ENCODE results near the gene C6orf163.

C6orf163 gene

GRCh38 chr6:87376643-87377042 lies 32.0 kb downstream of the C6orf163 start:
- H3K4me1 Mint-ChIP-seq (ENCODE audit: low read depth) = peaks cover 4% of the 10 kb centered on the region
- no peaks in the 10 kb centered on the region for H3K27me3 Mint-ChIP-seq (ENCODE audit: low read depth)
- H3K36me3 Mint-ChIP-seq (ENCODE audit: low read depth) = no peaks in the 10 kb centered on the region
- no peak overlapping the region for H3K4me3 Mint-ChIP-seq
- H3K27ac Mint-ChIP-seq = no peak overlapping the region
- no peaks in the 10 kb centered on the region for H3K9me3 Mint-ChIP-seq

GRCh38 chr6:87378947-87379346 lies 34.3 kb downstream of the C6orf163 start:
- H3K27me3 Mint-ChIP-seq (ENCODE audit: low read depth) = no peaks in the 10 kb centered on the region
- no peak overlapping the region for H3K4me3 Mint-ChIP-seq
- peaks cover 4% of the 10 kb centered on the region for H3K4me1 Mint-ChIP-seq (ENCODE audit: low read depth)
- H3K36me3 Mint-ChIP-seq (ENCODE audit: low read depth) = no peaks in the 10 kb centered on the region
- H3K9me3 Mint-ChIP-seq = no peaks in the 10 kb centered on the region
- H3K27ac Mint-ChIP-seq = peak overlapping the region; percentile 17

- H3K36me3 Mint-ChIP-seq (ENCODE audit: low read depth) = no peaks in the 10 kb centered on the region
- no peak overlapping the region for H3K4me3 Mint-ChIP-seq
- H3K4me1 Mint-ChIP-seq (ENCODE audit: low read depth) = peaks cover 4% of the 10 kb centered on the region
- H3K27ac Mint-ChIP-seq = no peak overlapping the region
- H3K27me3 Mint-ChIP-seq (ENCODE audit: low read depth) = no peaks in the 10 kb centered on the region
- H3K9me3 Mint-ChIP-seq = no peaks in the 10 kb centered on the region
Observed at GRCh38 chr6:87382861-87383260, 38.2 kb downstream of the C6orf163 start.

GRCh38 chr6:87384038-87384437 lies 39.4 kb downstream of the C6orf163 start:
- Mint-ChIP-seq H3K4me1 (ENCODE audit: low read depth) (peaks cover 2% of the 10 kb centered on the region), H3K36me3 (ENCODE audit: low read depth) (no peaks in the 10 kb centered on the region), H3K27me3 (ENCODE audit: low read depth) (no peaks in the 10 kb centered on the region), H3K4me3 (no peak overlapping the region), H3K27ac (no peak overlapping the region), H3K9me3 (no peaks in the 10 kb centered on the region)

- Mint-ChIP-seq H3K27me3 (ENCODE audit: low read depth) (no peaks in the 10 kb centered on the region), H3K36me3 (ENCODE audit: low read depth) (no peaks in the 10 kb centered on the region), H3K27ac (no peak overlapping the region), H3K4me3 (no peak overlapping the region), H3K9me3 (no peaks in the 10 kb centered on the region), H3K4me1 (ENCODE audit: low read depth) (no peaks in the 10 kb centered on the region)
Observed at GRCh38 chr6:87384449-87384848, 39.8 kb downstream of the C6orf163 start.

GRCh38 chr6:87391334-87391733 lies 46.7 kb downstream of the C6orf163 start:
- Mint-ChIP-seq H3K9me3 (no peaks in the 10 kb centered on the region), H3K36me3 (ENCODE audit: low read depth) (no peaks in the 10 kb centered on the region), H3K27me3 (ENCODE audit: low read depth) (no peaks in the 10 kb centered on the region), H3K4me1 (ENCODE audit: low read depth) (no peaks in the 10 kb centered on the region), H3K27ac (no peak overlapping the region), H3K4me3 (no peak overlapping the region)

GRCh38 chr6:87393026-87393622 lies 48.5 kb downstream of the C6orf163 start:
- Mint-ChIP-seq H3K9me3 (no peaks in the 10 kb centered on the region), H3K27me3 (ENCODE audit: low read depth) (no peaks in the 10 kb centered on the region), H3K36me3 (ENCODE audit: low read depth) (no peaks in the 10 kb centered on the region), H3K4me3 (no peak overlapping the region), H3K4me1 (ENCODE audit: low read depth) (no peaks in the 10 kb centered on the region), H3K27ac (no peak overlapping the region)

GRCh38 chr6:87395431-87395830 lies 50.8 kb downstream of the C6orf163 start:
- H3K4me3 Mint-ChIP-seq = no peak overlapping the region
- H3K27ac Mint-ChIP-seq = no peak overlapping the region
- H3K27me3 Mint-ChIP-seq (ENCODE audit: low read depth) = no peaks in the 10 kb centered on the region
- H3K36me3 Mint-ChIP-seq (ENCODE audit: low read depth) = no peaks in the 10 kb centered on the region
- H3K9me3 Mint-ChIP-seq = no peaks in the 10 kb centered on the region
- H3K4me1 Mint-ChIP-seq (ENCODE audit: low read depth) = no peaks in the 10 kb centered on the region

- no peaks in the 10 kb centered on the region for H3K27me3 Mint-ChIP-seq (ENCODE audit: low read depth)
- no peak overlapping the region for H3K27ac Mint-ChIP-seq
- H3K36me3 Mint-ChIP-seq (ENCODE audit: low read depth) = no peaks in the 10 kb centered on the region
- H3K9me3 Mint-ChIP-seq = no peaks in the 10 kb centered on the region
- no peak overlapping the region for H3K4me3 Mint-ChIP-seq
- no peaks in the 10 kb centered on the region for H3K4me1 Mint-ChIP-seq (ENCODE audit: low read depth)
Observed at GRCh38 chr6:87396595-87397392, 52.2 kb downstream of the C6orf163 start.

- no peaks in the 10 kb centered on the region for H3K4me1 Mint-ChIP-seq (ENCODE audit: low read depth)
- no peak overlapping the region for H3K27ac Mint-ChIP-seq
- no peaks in the 10 kb centered on the region for H3K9me3 Mint-ChIP-seq
- H3K36me3 Mint-ChIP-seq (ENCODE audit: low read depth) = no peaks in the 10 kb centered on the region
- H3K4me3 Mint-ChIP-seq = no peak overlapping the region
- H3K27me3 Mint-ChIP-seq (ENCODE audit: low read depth) = no peaks in the 10 kb centered on the region
Observed at GRCh38 chr6:87397656-87398055, 53.0 kb downstream of the C6orf163 start.

GRCh38 chr6:87401832-87402231 lies 57.2 kb downstream of the C6orf163 start:
- no peak overlapping the region for H3K27ac Mint-ChIP-seq
- H3K4me1 Mint-ChIP-seq (ENCODE audit: low read depth) = no peaks in the 10 kb centered on the region
- no peak overlapping the region for H3K4me3 Mint-ChIP-seq
- H3K9me3 Mint-ChIP-seq = no peaks in the 10 kb centered on the region
- H3K36me3 Mint-ChIP-seq (ENCODE audit: low read depth) = no peaks in the 10 kb centered on the region
- H3K27me3 Mint-ChIP-seq (ENCODE audit: low read depth) = peaks cover 20% of the 10 kb centered on the region

GRCh38 chr6:87407561-87407900 lies 62.9 kb downstream of the C6orf163 start:
- Mint-ChIP-seq H3K4me1 (ENCODE audit: low read depth) (peaks cover 7% of the 10 kb centered on the region), H3K4me3 (peak overlapping the region; percentile 87), H3K36me3 (ENCODE audit: low read depth) (no peaks in the 10 kb centered on the region), H3K27ac (peak overlapping the region; percentile 55), H3K27me3 (ENCODE audit: low read depth) (peaks cover 43% of the 10 kb centered on the region), H3K9me3 (no peaks in the 10 kb centered on the region)

- Mint-ChIP-seq H3K9me3 (no peaks in the 10 kb centered on the region), H3K4me1 (ENCODE audit: low read depth) (peaks cover 7% of the 10 kb centered on the region), H3K4me3 (peak within 1 kb of the TSS; percentile 87), H3K36me3 (ENCODE audit: low read depth) (no peaks in the 10 kb centered on the region), H3K27ac (peak within 1 kb of the TSS; percentile 55), H3K27me3 (ENCODE audit: low read depth) (peaks cover 43% of the 10 kb centered on the region)
Observed at GRCh38 chr6:87407901-87408720, 63.5 kb downstream of the C6orf163 start, which contains the start of gene CFAP206. CFAP206 (plus strand) TSS chr6:87407972; CDS start chr6:87409840, 1,868 bp downstream.

GRCh38 chr6:87408721-87409155 lies 64.1 kb downstream of the C6orf163 start:
- Mint-ChIP-seq H3K27me3 (ENCODE audit: low read depth) (peaks cover 42% of the 10 kb centered on the region), H3K4me3 (peak overlapping the region; percentile 87), H3K36me3 (ENCODE audit: low read depth) (no peaks in the 10 kb centered on the region), H3K27ac (peak overlapping the region; percentile 45), H3K9me3 (no peaks in the 10 kb centered on the region), H3K4me1 (ENCODE audit: low read depth) (peaks cover 7% of the 10 kb centered on the region)

All from T-helper 1 cell treated with Interleukin-12 subunit alpha and Interleukin-12 subunit beta and Interleukin-4 antibody, amounts not matched to agents 30 μg/mL and 1 μg/mL, for 36 hours (primary cell).